ENCODE results near the gene FRYL. TPM values are rescaled to one million over a fixed set of nuclear protein-coding genes. Genes with fewer than 3 reads are reported as not detected.
"Not testable (repeated sequence)": the region's sequence is repeated elsewhere in the genome, so short reads cannot be mapped to it uniquely, and the experiment has no call there.

FRYL gene
- total RNA-seq, 2 donors from 2014 or later = 29.7 to 47.0 TPM

DNA sequence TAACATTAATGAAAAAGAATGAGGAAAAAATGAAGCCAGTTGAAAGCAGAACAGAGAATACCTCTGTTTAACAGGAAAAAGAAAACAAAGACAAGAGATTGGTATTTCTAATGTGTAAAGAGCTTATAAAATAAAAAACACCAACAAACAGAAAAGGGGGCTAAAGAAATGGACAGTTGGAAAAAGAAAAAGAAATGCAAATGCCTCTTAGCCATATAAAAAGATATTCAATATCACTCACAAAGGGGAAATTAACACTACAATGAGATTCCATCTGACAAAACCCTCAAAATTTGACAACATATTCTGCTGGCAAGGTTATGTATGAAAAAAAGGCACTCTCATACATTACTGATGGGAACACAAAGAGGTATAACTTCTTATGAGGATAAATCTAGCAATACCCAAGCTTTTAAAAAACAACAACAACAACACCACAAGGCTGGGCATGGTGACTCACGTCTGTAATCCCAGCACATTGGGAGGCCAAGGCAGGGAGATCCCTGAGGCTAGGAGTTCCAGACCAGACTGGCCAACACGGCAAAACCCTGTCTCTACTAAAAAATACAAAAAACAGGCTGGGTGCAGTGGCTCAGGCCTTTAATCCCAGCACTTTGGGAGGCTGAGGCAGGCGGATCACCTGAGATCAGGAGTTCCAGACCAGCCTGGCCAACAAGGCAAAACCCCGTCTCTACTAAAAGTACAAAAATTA, 75.8 kb downstream of the FRYL start:
- TF ChIP-seq POLR2A (IDR thresholded peaks at IDR 0.05) = no peak
- TF ChIP-seq, protein P1, sequence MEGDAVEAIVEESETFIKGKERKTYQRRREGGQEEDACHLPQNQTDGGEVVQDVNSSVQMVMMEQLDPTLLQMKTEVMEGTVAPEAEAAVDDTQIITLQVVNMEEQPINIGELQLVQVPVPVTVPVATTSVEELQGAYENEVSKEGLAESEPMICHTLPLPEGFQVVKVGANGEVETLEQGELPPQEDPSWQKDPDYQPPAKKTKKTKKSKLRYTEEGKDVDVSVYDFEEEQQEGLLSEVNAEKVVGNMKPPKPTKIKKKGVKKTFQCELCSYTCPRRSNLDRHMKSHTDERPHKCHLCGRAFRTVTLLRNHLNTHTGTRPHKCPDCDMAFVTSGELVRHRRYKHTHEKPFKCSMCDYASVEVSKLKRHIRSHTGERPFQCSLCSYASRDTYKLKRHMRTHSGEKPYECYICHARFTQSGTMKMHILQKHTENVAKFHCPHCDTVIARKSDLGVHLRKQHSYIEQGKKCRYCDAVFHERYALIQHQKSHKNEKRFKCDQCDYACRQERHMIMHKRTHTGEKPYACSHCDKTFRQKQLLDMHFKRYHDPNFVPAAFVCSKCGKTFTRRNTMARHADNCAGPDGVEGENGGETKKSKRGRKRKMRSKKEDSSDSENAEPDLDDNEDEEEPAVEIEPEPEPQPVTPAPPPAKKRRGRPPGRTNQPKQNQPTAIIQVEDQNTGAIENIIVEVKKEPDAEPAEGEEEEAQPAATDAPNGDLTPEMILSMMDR (IDR thresholded peaks at IDR 0.05) = no peak
- H3K9me3 ChIP-seq = no peaks in the 10 kb centered on the region
- DNase-seq (no peak), ATAC-seq (no peak)
- WGBS, 2 donors = 90 to 96% methylated on average over 4 of the region's 4 CpGs
- H3K4me1 ChIP-seq = peaks cover 7% of the 10 kb centered on the region
- H3K4me3 ChIP-seq = no peak overlapping the region
- no peak overlapping the region for H3K27ac ChIP-seq
- intact Hi-C loops (cut with DNase I) = no loop called here
- no peaks in the 10 kb centered on the region for H3K27me3 ChIP-seq
- H3K36me3 ChIP-seq (replicated peaks in 1 of 2; ENCODE audit: insufficient read depth in 1 of 2, low read depth in 2 of 2) = no peaks in the 10 kb centered on the region

DNA sequence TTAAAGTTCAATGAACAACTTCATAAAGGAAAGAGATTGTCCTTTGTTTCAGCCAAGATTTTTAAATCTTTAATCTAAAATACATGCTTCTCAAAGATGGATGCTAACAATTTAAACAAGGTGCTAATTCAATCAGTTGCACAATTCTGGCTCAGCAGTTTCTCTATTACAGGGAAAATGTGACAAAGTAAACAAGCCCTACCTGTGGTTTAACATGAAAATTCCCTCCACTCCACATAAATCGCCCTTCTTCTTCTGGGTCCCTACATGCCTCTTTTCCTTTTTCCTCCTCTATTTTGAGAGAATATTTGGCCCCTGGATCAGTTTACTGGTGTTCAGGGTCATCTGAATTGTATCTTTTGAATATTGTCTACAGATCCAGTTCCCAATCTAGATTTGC, 80.6 kb downstream of the FRYL start:
- 11 to 29% methylated on average over 1 of the region's 1 CpG for WGBS, 2 donors
- ATAC-seq (no peak), DNase-seq (no peak)

DNA sequence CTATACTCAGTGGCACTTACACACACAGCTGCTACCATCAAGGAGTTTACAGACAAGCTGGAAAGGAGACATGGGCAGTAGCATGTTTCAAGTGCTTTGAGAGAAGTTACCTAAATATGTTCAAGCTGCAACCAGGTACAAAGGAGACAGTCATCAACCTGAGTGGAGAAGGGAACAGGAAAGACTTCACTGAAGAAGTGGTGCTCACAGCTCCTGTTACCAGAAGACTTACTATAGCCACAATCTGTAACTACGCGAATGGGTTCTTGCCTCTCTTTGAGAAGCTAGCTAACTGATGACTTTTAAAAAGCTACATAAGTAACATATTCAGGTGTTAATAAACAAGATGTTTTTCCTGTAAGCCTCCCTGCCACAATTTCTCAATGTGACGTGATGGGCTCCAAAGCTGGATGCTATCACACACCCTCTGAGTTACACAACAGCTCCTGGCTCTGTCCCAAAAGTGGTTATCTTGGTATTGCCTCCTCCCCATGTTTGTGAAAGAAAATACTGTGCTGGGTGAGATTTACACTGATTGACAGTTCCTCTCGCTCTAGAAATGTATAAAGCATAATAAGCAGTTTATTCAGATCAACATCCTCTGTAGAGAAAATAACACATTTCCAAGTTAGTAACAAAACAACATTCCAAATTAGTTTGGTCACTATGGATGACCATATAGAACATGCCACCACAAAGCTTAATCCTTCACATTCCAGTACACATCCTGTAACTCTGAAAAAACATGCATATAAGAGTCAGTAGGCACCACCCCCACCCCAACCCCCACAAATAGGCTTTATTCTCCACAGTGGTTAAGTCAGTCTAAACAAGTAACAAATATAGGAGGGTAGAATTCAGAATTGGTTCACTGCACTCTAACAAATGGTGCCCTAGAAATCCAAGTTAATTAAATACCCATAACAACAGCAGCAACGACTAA, 81.8 kb downstream of the FRYL start:
- DNase-seq (peak; percentile 57 to 73 (median 68)), ATAC-seq (peak; percentile 71)
- intact Hi-C loops (cut with DNase I) = no loop called here
- no peaks in the 10 kb centered on the region for H3K27me3 ChIP-seq
- peaks cover 21% of the 10 kb centered on the region for H3K4me1 ChIP-seq
- no peak overlapping the region for H3K4me3 ChIP-seq
- no peaks in the 10 kb centered on the region for H3K9me3 ChIP-seq
- no peaks in the 10 kb centered on the region for H3K36me3 ChIP-seq (replicated peaks in 1 of 2; ENCODE audit: insufficient read depth in 1 of 2, low read depth in 2 of 2)
- TF ChIP-seq POLR2A (IDR thresholded peaks at IDR 0.05) = no peak
- TF ChIP-seq, protein P1 (IDR thresholded peaks at IDR 0.05) = no peak
- H3K27ac ChIP-seq = peak overlapping the region in 1 of 4 donors; percentile 24
- 31 to 34% methylated on average over 5 of the region's 5 CpGs for WGBS, 2 donors

More for the DNA sequence above, 80.6 kb downstream of the FRYL start:
- no peak overlapping the region for H3K4me3 ChIP-seq
- intact Hi-C loops (cut with DNase I) = no loop called here
- H3K27ac ChIP-seq = no peak overlapping the region
- no peaks in the 10 kb centered on the region for H3K27me3 ChIP-seq
- H3K4me1 ChIP-seq = peaks cover 21% of the 10 kb centered on the region
- no peaks in the 10 kb centered on the region for H3K9me3 ChIP-seq
- TF ChIP-seq POLR2A (IDR thresholded peaks at IDR 0.05) = no peak
- TF ChIP-seq, protein P1 (IDR thresholded peaks at IDR 0.05) = no peak
- H3K36me3 ChIP-seq (replicated peaks in 1 of 2; ENCODE audit: insufficient read depth in 1 of 2, low read depth in 2 of 2) = no peaks in the 10 kb centered on the region

DNA sequence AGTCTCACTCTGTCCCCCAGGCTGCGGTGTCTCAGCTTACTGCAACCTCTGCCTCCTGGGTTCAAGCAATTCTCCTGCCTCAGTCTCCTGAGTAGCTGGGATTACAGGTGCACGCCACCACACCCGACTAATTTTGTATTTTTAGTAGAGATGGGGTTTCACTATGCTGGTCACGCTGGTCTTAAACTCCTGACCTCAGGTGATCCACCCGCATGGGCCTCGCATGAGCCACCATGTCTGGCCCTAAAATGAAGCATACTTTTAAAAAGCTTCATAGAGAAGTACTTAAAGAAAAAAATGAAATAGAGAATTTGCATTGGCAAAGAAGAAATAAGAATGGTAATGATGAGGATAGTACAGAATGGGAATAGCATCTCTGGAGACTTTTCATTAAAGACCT, 82.6 kb downstream of the FRYL start:
- H3K4me3 ChIP-seq; H3K27ac ChIP-seq; intact Hi-C loops (cut with DNase I); H3K27me3 ChIP-seq; DNase-seq; ATAC-seq; H3K36me3 ChIP-seq (replicated peaks in 1 of 2; ENCODE audit: insufficient read depth in 1 of 2, low read depth in 2 of 2); H3K9me3 ChIP-seq: not testable (repeated sequence)
- H3K4me1 ChIP-seq = peaks cover 21% of the 10 kb centered on the region
- 96% methylated on average over 6 of the region's 6 CpGs for whole genome bisulfite sequencing, 2 donors

DNA sequence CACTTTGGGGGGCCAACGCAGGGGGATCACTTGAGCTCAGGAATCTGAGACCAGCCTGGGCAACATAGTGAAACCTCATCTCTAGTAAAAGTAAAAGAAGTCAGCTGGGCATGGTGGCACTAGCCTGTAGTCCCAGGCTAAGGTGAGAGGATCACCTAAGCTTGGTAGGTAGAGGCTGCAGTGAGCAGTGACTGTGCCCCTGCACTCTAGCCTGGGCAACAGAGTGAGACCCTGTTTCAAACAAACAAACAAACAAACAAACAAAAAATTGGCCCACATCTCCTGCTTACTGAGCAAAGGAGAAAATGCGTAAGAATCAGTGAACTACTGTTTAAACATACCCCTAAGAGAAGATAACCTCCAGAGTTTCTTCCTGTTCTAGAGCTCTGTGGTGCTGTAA, 85.3 kb downstream of the FRYL start:
- ATAC-seq = no peak
- Histone ChIP-seq H3K27me3 (no peaks in the 10 kb centered on the region), H3K9me3 (no peaks in the 10 kb centered on the region), H3K4me1 (peaks cover 28% of the 10 kb centered on the region), H3K4me3 (no peak overlapping the region), H3K27ac (no peak overlapping the region), H3K36me3 (replicated peaks in 1 of 2; ENCODE audit: insufficient read depth in 1 of 2, low read depth in 2 of 2) (no peaks in the 10 kb centered on the region)
- no peak for DNase-seq
- 73 to 78% methylated on average over 2 of the region's 2 CpGs for WGBS, 2 donors
- intact Hi-C loops (cut with DNase I) = no loop called here
- TF ChIP-seq, protein P1 (IDR thresholded peaks at IDR 0.05) = no peak
- TF ChIP-seq POLR2A (IDR thresholded peaks at IDR 0.05) = no peak
